HG03066 (cell line): ENCODE measurements around the gene IMPG1.
A peak's percentile ranks its signal among the peaks of the same experiment; 100 is the strongest.

Experiments
- ATAC-seq: cut with Tn5 transposase; IDR thresholded peaks from one replicate; pipeline ENCODE4 v1.9.1; 2021; ENCODE audit warnings: low read depth; ENCODE audit not compliant: unreplicated experiment

Gene IMPG1

DNA sequence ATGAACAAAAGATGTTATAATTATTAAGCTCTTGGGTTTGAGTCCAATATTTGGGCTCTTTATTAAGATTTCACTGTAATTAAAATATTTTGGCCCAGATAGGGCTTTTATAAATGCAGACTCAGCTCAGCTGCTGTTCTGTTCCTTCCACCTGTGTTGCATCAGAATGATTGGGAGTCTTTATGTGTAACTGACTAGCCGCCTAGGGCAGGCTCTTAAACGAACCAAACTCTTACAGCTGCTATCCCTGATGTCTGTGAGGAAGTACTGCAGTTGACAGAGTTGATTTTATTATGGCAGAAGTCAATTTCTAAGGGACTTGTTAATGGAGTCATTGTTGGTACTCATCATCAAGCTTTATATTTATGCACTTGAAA lies 178.7 kb downstream of the IMPG1 start:
- ATAC-seq = no peak

DNA sequence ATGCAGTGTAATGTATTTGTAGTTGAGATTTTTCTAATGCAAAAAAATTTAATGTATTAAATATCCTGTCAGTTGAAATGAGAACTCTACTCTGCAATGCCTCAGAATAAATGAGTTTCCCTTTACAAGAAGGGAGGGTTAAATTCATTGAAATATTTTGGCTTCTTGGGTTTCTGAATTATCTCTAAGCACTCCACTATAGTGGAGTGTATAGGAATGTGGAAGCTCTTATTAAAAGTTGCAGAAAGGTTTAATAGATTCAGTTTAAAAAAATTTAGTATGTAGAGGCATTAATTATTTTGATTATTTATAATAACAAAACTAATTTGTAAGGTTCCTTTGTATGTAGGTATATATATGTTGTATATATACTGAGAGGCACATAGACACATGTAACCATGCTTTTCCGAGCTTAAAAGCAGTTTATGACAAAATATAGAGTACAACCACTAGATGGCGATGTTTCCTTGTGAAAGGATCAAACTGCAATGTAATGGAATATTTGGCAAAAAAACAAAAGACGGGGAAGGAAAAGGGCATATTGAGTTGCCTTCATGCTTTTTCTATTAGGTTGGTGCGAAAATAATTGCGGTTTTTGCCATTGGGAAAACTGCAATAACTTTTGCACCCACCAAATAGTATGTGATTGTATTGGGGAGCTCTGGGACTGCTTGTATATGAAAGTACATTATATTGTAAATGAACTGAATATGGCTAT lies 179.2 kb downstream of the IMPG1 start:
- peak; percentile 62 for ATAC-seq

DNA sequence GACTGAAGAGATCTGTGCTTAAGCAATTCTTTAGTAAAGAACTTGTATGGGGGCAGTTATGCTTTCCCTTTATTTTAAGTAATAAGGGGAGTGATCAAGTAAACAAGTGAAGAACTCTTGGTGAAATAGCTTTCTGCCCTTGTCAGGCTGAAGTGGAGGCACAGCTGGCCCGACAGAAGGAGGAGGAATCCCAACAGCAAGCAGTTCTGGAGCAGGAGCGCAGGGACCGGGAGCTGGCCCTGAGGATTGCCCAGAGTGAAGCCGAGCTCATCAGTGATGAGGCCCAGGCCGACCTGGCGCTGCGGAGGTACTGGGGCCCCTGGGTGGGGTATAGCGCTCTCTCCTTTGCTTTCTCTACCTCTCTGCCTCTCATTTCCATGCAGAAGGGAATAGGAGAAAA lies 180.1 kb downstream of the IMPG1 start:
- no peak for ATAC-seq

- ATAC-seq = no peak
Measured at GRCh38 chr6:75884822-75885221, 187.6 kb downstream of the IMPG1 start.

DNA sequence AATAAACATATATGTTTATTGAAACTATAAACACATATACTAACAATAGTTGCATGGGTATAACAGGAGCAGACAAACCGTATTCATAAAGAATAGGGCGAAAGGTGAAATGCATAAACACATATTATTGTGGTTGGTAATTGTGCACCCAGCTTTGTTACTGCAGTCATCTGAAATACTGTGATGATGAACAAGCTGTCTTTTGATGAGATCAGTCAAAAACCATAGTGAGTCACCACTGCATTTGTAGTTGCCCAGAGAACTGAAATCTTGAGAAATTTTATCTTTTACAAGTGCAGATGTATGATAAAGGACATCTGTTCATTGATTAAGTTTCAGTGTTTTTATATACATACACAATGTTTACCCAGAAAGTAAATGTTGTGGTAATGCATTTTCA lies 189.7 kb downstream of the IMPG1 start:
- ATAC-seq = no peak

DNA sequence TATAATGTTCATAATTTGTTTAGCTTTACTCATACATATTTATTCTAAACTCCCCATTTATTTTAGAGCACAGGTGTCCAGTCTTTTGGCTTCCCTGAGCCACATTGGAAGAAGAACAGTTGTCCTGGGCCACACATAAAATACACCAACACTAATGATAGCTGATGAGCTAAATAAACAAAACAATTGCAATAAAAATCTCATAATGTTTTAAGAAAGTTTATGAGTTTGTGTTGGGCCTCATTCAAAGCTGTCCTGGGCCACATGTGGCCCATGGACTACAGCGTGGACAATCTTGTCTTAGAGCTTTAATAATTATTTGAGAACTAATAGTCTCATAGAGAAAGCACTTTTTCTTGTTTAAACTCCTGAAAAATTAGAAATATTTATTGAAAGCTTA lies 192.2 kb downstream of the IMPG1 start:
- ATAC-seq = no peak

DNA sequence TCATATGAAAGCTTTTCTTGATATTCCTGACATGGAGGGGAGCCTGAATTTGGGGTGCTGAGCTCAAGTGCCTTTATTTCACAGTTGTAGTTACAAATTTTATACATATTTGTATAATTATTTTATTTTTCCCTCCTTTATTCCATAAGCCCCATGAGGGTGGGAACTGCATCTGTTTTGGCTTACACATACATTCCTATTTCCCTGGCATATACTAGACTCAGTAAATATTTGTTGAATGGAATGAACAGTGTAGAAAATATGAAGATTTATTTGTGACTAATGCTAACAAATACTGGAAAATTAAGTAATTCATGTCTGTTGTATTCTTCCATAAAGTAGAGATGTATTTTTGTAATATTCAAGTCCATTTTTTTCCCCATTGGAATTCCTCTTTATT lies 196.3 kb downstream of the IMPG1 start:
- ATAC-seq = no peak

- no peak for ATAC-seq
Measured at GRCh38 chr6:75874224-75874623, 198.2 kb downstream of the IMPG1 start.
